ENCODE results near the gene RC3H2. TPM values are rescaled to one million over a fixed set of nuclear protein-coding genes. Genes with fewer than 3 reads are reported as not detected.

Gene RC3H2
- total and polyA plus RNA-seq, 2 experiments from 2014 or later: 17.8 to 43.7 TPM

GRCh38 chr9:122929796-122930354 is 24.7 kb upstream of the RC3H2 start:
- Histone ChIP-seq H3K9me2 (replicated peaks; ENCODE audit: insufficient read depth) (no peaks in the 10 kb centered on the region), H3K79me2 (peaks cover 91% of the 10 kb centered on the region), H3K4me2 (peak overlapping the region; percentile 78), H2AFZ (no peak overlapping the region), H3K27ac (no peak overlapping the region), H3K9me3 (ENCODE audit: low read depth) (no peaks in the 10 kb centered on the region), H3K27me3 (no peaks in the 10 kb centered on the region), H4K20me1 (ENCODE audit: insufficient read depth, poor library complexity, severe bottlenecking) (no peaks in the 10 kb centered on the region), H3K4me3 (no peak overlapping the region), H3K36me3 (replicated peaks; ENCODE audit: insufficient read depth, low read depth) (no peaks in the 10 kb centered on the region), H3K4me1 (ENCODE audit: insufficient read depth) (peaks cover 13% of the 10 kb centered on the region)
- TF ChIP-seq EZH2 (IDR thresholded peaks at IDR 0.05; ENCODE audit: borderline replicate concordance) (no peak), CTCF (IDR thresholded peaks at IDR 0.05; ENCODE audit: poor library complexity) (no peak), EZH2phosphoT487 (IDR thresholded peaks at IDR 0.05; ENCODE audit: low read depth, severe bottlenecking, unreplicated experiment) (no peak)
- 100% methylated on average over 1 of the region's 1 CpG for WGBS (ENCODE audit: low lambda C conversion rate, missing lambda C conversion rate)
- no peak for DNase-seq (ENCODE audit: low spot score)

DNA sequence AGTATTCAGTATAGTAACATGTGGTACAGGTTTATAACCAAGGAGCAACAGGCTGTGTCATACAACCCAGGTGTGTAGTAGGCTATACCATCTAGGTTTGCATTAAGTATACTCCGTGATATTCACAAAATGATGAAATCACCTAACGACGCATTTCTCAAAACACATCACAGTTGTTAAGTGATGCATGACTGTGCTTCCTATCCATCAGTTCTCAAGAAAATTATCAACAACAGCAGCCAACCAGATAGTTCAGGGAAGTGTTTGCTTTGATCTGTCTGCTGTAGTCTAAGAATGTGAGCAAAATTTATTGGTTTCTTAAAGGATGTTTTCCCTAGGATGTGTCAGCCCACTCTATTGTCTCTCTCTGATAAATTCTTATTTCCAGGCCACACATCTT is 18.8 kb upstream of the RC3H2 start:
- H3K27ac ChIP-seq: no peak overlapping the region
- peaks cover 80% of the 10 kb centered on the region for H3K79me2 ChIP-seq
- H3K27me3 ChIP-seq: no peaks in the 10 kb centered on the region
- no peaks in the 10 kb centered on the region for H3K36me3 ChIP-seq (replicated peaks; ENCODE audit: insufficient read depth, low read depth)
- no peak overlapping the region for H3K4me3 ChIP-seq
- H3K9me3 ChIP-seq (ENCODE audit: low read depth): no peaks in the 10 kb centered on the region
- no peaks in the 10 kb centered on the region for H3K4me1 ChIP-seq (ENCODE audit: insufficient read depth)
- H2AFZ ChIP-seq: no peak overlapping the region
- TF ChIP-seq EZH2 (IDR thresholded peaks at IDR 0.05; ENCODE audit: borderline replicate concordance) (no peak), EZH2phosphoT487 (IDR thresholded peaks at IDR 0.05; ENCODE audit: low read depth, severe bottlenecking, unreplicated experiment) (no peak), CTCF (IDR thresholded peaks at IDR 0.05; ENCODE audit: poor library complexity) (no peak)
- no peak overlapping the region for H3K4me2 ChIP-seq
- H4K20me1 ChIP-seq (ENCODE audit: insufficient read depth, poor library complexity, severe bottlenecking): peaks cover 6% of the 10 kb centered on the region
- DNase-seq (ENCODE audit: low spot score): no peak
- no peaks in the 10 kb centered on the region for H3K9me2 ChIP-seq (replicated peaks; ENCODE audit: insufficient read depth)
- WGBS (ENCODE audit: low lambda C conversion rate, missing lambda C conversion rate): 91% methylated on average over 3 of the region's 3 CpGs

DNA sequence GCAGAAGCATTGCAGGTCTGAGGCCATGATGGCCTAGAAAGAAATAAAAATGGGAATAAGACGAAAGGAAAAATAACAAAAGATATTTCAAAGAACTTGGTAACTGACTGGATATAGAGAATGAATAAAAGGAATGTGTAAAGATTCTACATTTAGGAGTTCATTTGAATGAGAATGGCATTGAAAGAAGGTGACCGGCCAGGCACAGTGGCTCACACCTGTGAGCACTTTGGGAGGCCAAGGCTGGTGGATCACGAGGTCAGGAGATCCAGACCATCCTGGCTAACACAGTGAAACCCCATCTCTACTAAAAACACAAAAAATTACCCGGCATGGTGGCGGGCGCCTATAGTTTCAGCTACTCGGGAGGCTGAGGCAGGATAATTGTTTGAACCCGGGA is 17.6 kb upstream of the RC3H2 start:
- Histone ChIP-seq H3K36me3 (replicated peaks; ENCODE audit: insufficient read depth, low read depth) (no peaks in the 10 kb centered on the region), H3K4me2 (no peak overlapping the region), H3K4me1 (ENCODE audit: insufficient read depth) (no peaks in the 10 kb centered on the region), H3K27ac (no peak overlapping the region), H2AFZ (no peak overlapping the region), H3K4me3 (no peak overlapping the region), H3K27me3 (no peaks in the 10 kb centered on the region), H3K79me2 (peaks cover 72% of the 10 kb centered on the region), H4K20me1 (ENCODE audit: insufficient read depth, poor library complexity, severe bottlenecking) (peaks cover 6% of the 10 kb centered on the region), H3K9me2 (replicated peaks; ENCODE audit: insufficient read depth) (no peaks in the 10 kb centered on the region), H3K9me3 (ENCODE audit: low read depth) (no peaks in the 10 kb centered on the region)
- no peak for DNase-seq (ENCODE audit: low spot score)
- 94% methylated on average over 8 of the region's 8 CpGs for WGBS (ENCODE audit: low lambda C conversion rate, missing lambda C conversion rate)
- TF ChIP-seq EZH2phosphoT487 (IDR thresholded peaks at IDR 0.05; ENCODE audit: low read depth, severe bottlenecking, unreplicated experiment) (no peak), EZH2 (IDR thresholded peaks at IDR 0.05; ENCODE audit: borderline replicate concordance) (no peak), CTCF (IDR thresholded peaks at IDR 0.05; ENCODE audit: poor library complexity) (no peak)

All from hepatocyte (in vitro differentiated cells).